GM12878 (cell line): ENCODE results near the gene TCIRG1. TPM values are rescaled to one million over a fixed set of nuclear protein-coding genes. Genes with fewer than 3 reads are reported as not detected.

Experiments
- MAX ChIP-seq: IDR thresholded peaks from 2 replicates; pipeline ENCODE4 v1.6.1; 2012; ENCODE audit warnings: low read depth, low read length, improper control_type of control experiment
- SKIL ChIP-seq: fragments of 450-650 bp; IDR thresholded peaks from 2 replicates; pipeline ENCODE4 v1.6.1; 2017; ENCODE audit warnings: mild to moderate bottlenecking, low read depth, inconsistent platforms; ENCODE audit not compliant: poor library complexity, severe bottlenecking
- SMAD5 ChIP-seq: IDR thresholded peaks from 2 replicates; pipeline ENCODE4 v1.6.1; 2016; ENCODE audit warnings: antibody characterized with exemption, low read depth
- ZBTB40 ChIP-seq: fragments of 450-650 bp; IDR thresholded peaks from 2 replicates; pipeline ENCODE4 v1.6.1; 2016; ENCODE audit warnings: mild to moderate bottlenecking, moderate library complexity, borderline replicate concordance
- polyA plus RNA-seq, 11 experiments: library from polyadenylated mRNA; depleted of rRNA in 4 of 11; unstranded in 6 of 11; stranded (reverse) in 5 of 11; fragments of >200 nt; fragmentation: Nextera tagmentation in 4 of 11; fragmentation: Illumina TruSeq in 1 of 11; extraction: Ambion mirVana in 4 of 11; extraction: Trizol in 1 of 11; gene quantifications; 1 replicate in 1 of 11; 2 replicates in 10 of 11; pipeline versions ENCODE4 v1.2.1 to v1.2.3, GENCODE V29; 2011 to 2016; ENCODE audit warnings: inconsistent platforms in 2 of 11, missing spikeins in 2 of 11, low read depth in 1 of 11
- total RNA-seq, 4 experiments: library from RNA; depleted of rRNA in 3 of 4; stranded (reverse); fragments of >200 nt in 3 of 4; fragmentation: Illumina TruSeq in 1 of 4; extraction: Trizol in 1 of 4; gene quantifications; 2 replicates each; pipeline versions ENCODE4 v1.2.1 to v1.2.3, GENCODE V29; 2013 to 2021

TCIRG1 gene
- total and polyA plus RNA-seq, 10 of the 15 experiments (the other 5 are each of a cell fraction or from before 2014, with no cell fraction given), result 0.76 to 218 (median 87.4) TPM

- TF ChIP-seq ZBTB40, result no peak
- TF ChIP-seq SKIL, result no peak
- TF ChIP-seq SMAD5, result no peak
- no peak for TF ChIP-seq MAX
- TF ChIP-seq, all 136 proteins: peak for 0
Observed at GRCh38 chr11:68014157-68014946, 24.5 kb upstream of the TCIRG1 start (continued).
